ENCODE data around the gene RSF1.

RSF1 gene

GRCh38 chr11:77762426-77762825, 58.1 kb downstream of the RSF1 start:
- FAIRE-seq (no peak), DNase-seq (ENCODE audit: insufficient read length, low spot score) (no peak)
- TF ChIP-seq PAX5 (IDR thresholded peaks at IDR 0.05; ENCODE audit: insufficient read depth, low read length, severe bottlenecking): no peak
- TF ChIP-seq POLR2AphosphoS5 (IDR thresholded peaks at IDR 0.05; ENCODE audit: low read depth, low read length): no peak
- TF ChIP-seq POLR2A (IDR thresholded peaks at IDR 0.05; ENCODE audit: low read depth, low read length): no peak

GRCh38 chr11:77761491-77761890, 59.0 kb downstream of the RSF1 start:
- TF ChIP-seq TAF1 (IDR thresholded peaks at IDR 0.05; ENCODE audit: low read depth, low read length) (no peak), PAX5 (IDR thresholded peaks at IDR 0.05; ENCODE audit: insufficient read depth, low read length, severe bottlenecking) (no peak), POU2F2 (IDR thresholded peaks at IDR 0.05; ENCODE audit: low read depth, low read length) (no peak), SPI1 (IDR thresholded peaks at IDR 0.05; ENCODE audit: low read depth, low read length) (no peak), POLR2A (IDR thresholded peaks at IDR 0.05; ENCODE audit: low read depth, low read length) (no peak), POLR2AphosphoS5 (IDR thresholded peaks at IDR 0.05; ENCODE audit: low read depth, low read length) (no peak)
- DNase-seq (ENCODE audit: insufficient read length, low spot score) (no peak), FAIRE-seq (no peak)

- FAIRE-seq (no peak), DNase-seq (ENCODE audit: insufficient read length, low spot score) (no peak)
- TF ChIP-seq POLR2AphosphoS5 (IDR thresholded peaks at IDR 0.05; ENCODE audit: low read depth, low read length) (no peak), PAX5 (IDR thresholded peaks at IDR 0.05; ENCODE audit: insufficient read depth, low read length, severe bottlenecking) (no peak)
Observed at GRCh38 chr11:77758331-77758730, 62.2 kb downstream of the RSF1 start.

- FAIRE-seq: no peak
- DNase-seq (ENCODE audit: insufficient read length, low spot score): no peak
- TF ChIP-seq POLR2AphosphoS5 (IDR thresholded peaks at IDR 0.05; ENCODE audit: low read depth, low read length) (no peak), SPI1 (IDR thresholded peaks at IDR 0.05; ENCODE audit: low read depth, low read length) (no peak), TAF1 (IDR thresholded peaks at IDR 0.05; ENCODE audit: low read depth, low read length) (no peak), PAX5 (IDR thresholded peaks at IDR 0.05; ENCODE audit: insufficient read depth, low read length, severe bottlenecking) (no peak), POLR2A (IDR thresholded peaks at IDR 0.05; ENCODE audit: low read depth, low read length) (no peak), POU2F2 (IDR thresholded peaks at IDR 0.05; ENCODE audit: low read depth, low read length) (no peak)
Observed at GRCh38 chr11:77753230-77753629, 67.3 kb downstream of the RSF1 start.

GRCh38 chr11:77752516-77752915, 68.0 kb downstream of the RSF1 start:
- FAIRE-seq: no peak
- TF ChIP-seq POU2F2 (IDR thresholded peaks at IDR 0.05; ENCODE audit: low read depth, low read length) (no peak), POLR2AphosphoS5 (IDR thresholded peaks at IDR 0.05; ENCODE audit: low read depth, low read length) (no peak), PAX5 (IDR thresholded peaks at IDR 0.05; ENCODE audit: insufficient read depth, low read length, severe bottlenecking) (no peak)
- no peak for DNase-seq (ENCODE audit: insufficient read length, low spot score)

GRCh38 chr11:77750394-77751156, 69.9 kb downstream of the RSF1 start:
- no peak for FAIRE-seq
- DNase-seq (ENCODE audit: insufficient read length, low spot score): no peak
- TF ChIP-seq POU2F2 (IDR thresholded peaks at IDR 0.05; ENCODE audit: low read depth, low read length) (no peak), PAX5 (IDR thresholded peaks at IDR 0.05; ENCODE audit: insufficient read depth, low read length, severe bottlenecking) (no peak), SPI1 (IDR thresholded peaks at IDR 0.05; ENCODE audit: low read depth, low read length) (no peak), POLR2AphosphoS5 (IDR thresholded peaks at IDR 0.05; ENCODE audit: low read depth, low read length) (no peak), TAF1 (IDR thresholded peaks at IDR 0.05; ENCODE audit: low read depth, low read length) (no peak), POLR2A (IDR thresholded peaks at IDR 0.05; ENCODE audit: low read depth, low read length) (no peak)

- TF ChIP-seq TAF1 (IDR thresholded peaks at IDR 0.05; ENCODE audit: low read depth, low read length) (no peak), SPI1 (IDR thresholded peaks at IDR 0.05; ENCODE audit: low read depth, low read length) (no peak), PAX5 (IDR thresholded peaks at IDR 0.05; ENCODE audit: insufficient read depth, low read length, severe bottlenecking) (no peak), POLR2A (IDR thresholded peaks at IDR 0.05; ENCODE audit: low read depth, low read length) (no peak), POLR2AphosphoS5 (IDR thresholded peaks at IDR 0.05; ENCODE audit: low read depth, low read length) (no peak), POU2F2 (IDR thresholded peaks at IDR 0.05; ENCODE audit: low read depth, low read length) (no peak)
- DNase-seq (ENCODE audit: insufficient read length, low spot score) (no peak), FAIRE-seq (no peak)
Observed at GRCh38 chr11:77749232-77749631, 71.3 kb downstream of the RSF1 start.

- TF ChIP-seq PAX5 (IDR thresholded peaks at IDR 0.05; ENCODE audit: insufficient read depth, low read length, severe bottlenecking) (no peak), POLR2AphosphoS5 (IDR thresholded peaks at IDR 0.05; ENCODE audit: low read depth, low read length) (no peak), SPI1 (IDR thresholded peaks at IDR 0.05; ENCODE audit: low read depth, low read length) (no peak), TAF1 (IDR thresholded peaks at IDR 0.05; ENCODE audit: low read depth, low read length) (no peak), POU2F2 (IDR thresholded peaks at IDR 0.05; ENCODE audit: low read depth, low read length) (no peak), POLR2A (IDR thresholded peaks at IDR 0.05; ENCODE audit: low read depth, low read length) (no peak)
- no peak for DNase-seq (ENCODE audit: insufficient read length, low spot score)
- no peak for FAIRE-seq
Observed at GRCh38 chr11:77748266-77748665, 72.3 kb downstream of the RSF1 start.

GRCh38 chr11:77747381-77747969, 73.0 kb downstream of the RSF1 start:
- FAIRE-seq (no peak), DNase-seq (ENCODE audit: insufficient read length, low spot score) (no peak)
- no peak for TF ChIP-seq TAF1 (IDR thresholded peaks at IDR 0.05; ENCODE audit: low read depth, low read length)
- no peak for TF ChIP-seq POLR2A (IDR thresholded peaks at IDR 0.05; ENCODE audit: low read depth, low read length)
- TF ChIP-seq SPI1 (IDR thresholded peaks at IDR 0.05; ENCODE audit: low read depth, low read length): no peak
- TF ChIP-seq POLR2AphosphoS5 (IDR thresholded peaks at IDR 0.05; ENCODE audit: low read depth, low read length): no peak
- TF ChIP-seq PAX5 (IDR thresholded peaks at IDR 0.05; ENCODE audit: insufficient read depth, low read length, severe bottlenecking): no peak
- no peak for TF ChIP-seq POU2F2 (IDR thresholded peaks at IDR 0.05; ENCODE audit: low read depth, low read length)

- no peak for TF ChIP-seq SPI1 (IDR thresholded peaks at IDR 0.05; ENCODE audit: low read depth, low read length)
- no peak for TF ChIP-seq POU2F2 (IDR thresholded peaks at IDR 0.05; ENCODE audit: low read depth, low read length)
- no peak for TF ChIP-seq POLR2A (IDR thresholded peaks at IDR 0.05; ENCODE audit: low read depth, low read length)
- no peak for TF ChIP-seq POLR2AphosphoS5 (IDR thresholded peaks at IDR 0.05; ENCODE audit: low read depth, low read length)
- no peak for TF ChIP-seq PAX5 (IDR thresholded peaks at IDR 0.05; ENCODE audit: insufficient read depth, low read length, severe bottlenecking)
- no peak for TF ChIP-seq TAF1 (IDR thresholded peaks at IDR 0.05; ENCODE audit: low read depth, low read length)
- no peak for FAIRE-seq
- no peak for DNase-seq (ENCODE audit: insufficient read length, low spot score)
Observed at GRCh38 chr11:77736473-77736872, 84.0 kb downstream of the RSF1 start.

Measured in GM12891 (cell line).